ENCODE measurements around the gene KCNG2.

DNA sequence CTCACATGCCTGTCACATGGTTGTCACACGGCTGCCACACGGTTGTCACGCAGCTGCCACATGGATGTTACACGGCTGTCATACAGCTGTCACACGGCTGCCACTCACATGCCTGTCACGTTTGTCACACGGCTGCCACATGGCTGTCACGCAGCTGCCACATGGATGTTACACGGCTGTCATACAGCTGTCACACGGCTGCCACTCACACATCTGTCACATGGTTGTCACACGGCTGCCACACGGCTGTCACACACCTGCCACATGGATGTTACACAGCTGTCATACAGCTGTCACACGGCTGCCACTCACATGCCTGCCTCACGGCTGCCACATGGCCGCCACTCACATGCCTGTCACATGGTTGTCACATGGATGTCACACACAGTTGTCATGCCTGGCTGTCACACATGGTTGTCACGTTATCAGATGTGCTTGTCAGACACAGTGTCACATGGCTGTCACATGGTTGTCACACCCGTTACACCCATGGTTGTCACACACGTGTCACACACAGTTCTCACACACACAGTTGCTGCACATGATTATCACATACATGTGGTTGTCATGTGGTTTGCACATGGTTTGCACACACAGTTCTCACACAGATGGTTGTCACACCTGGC is 19.4 kb downstream of the KCNG2 start:
- TF ChIP-seq TAF1 (IDR thresholded peaks at IDR 0.05; ENCODE audit: low read depth): no peak
- TF ChIP-seq, protein P1, sequence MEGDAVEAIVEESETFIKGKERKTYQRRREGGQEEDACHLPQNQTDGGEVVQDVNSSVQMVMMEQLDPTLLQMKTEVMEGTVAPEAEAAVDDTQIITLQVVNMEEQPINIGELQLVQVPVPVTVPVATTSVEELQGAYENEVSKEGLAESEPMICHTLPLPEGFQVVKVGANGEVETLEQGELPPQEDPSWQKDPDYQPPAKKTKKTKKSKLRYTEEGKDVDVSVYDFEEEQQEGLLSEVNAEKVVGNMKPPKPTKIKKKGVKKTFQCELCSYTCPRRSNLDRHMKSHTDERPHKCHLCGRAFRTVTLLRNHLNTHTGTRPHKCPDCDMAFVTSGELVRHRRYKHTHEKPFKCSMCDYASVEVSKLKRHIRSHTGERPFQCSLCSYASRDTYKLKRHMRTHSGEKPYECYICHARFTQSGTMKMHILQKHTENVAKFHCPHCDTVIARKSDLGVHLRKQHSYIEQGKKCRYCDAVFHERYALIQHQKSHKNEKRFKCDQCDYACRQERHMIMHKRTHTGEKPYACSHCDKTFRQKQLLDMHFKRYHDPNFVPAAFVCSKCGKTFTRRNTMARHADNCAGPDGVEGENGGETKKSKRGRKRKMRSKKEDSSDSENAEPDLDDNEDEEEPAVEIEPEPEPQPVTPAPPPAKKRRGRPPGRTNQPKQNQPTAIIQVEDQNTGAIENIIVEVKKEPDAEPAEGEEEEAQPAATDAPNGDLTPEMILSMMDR (IDR thresholded peaks at IDR 0.05; ENCODE audit: poor library complexity, severe bottlenecking): no peak
- TF ChIP-seq EZH2 (IDR thresholded peaks at IDR 0.05; ENCODE audit: borderline replicate concordance, insufficient read depth, low read length, poor library complexity, severe bottlenecking): no peak
- TF ChIP-seq POLR2AphosphoS5 (IDR thresholded peaks at IDR 0.05): peak; percentile 86
- TF ChIP-seq MXI1 (conservative IDR thresholded peaks at IDR 0.05; ENCODE audit: poor library complexity, severe bottlenecking): no peak
- TF ChIP-seq, protein P2, sequence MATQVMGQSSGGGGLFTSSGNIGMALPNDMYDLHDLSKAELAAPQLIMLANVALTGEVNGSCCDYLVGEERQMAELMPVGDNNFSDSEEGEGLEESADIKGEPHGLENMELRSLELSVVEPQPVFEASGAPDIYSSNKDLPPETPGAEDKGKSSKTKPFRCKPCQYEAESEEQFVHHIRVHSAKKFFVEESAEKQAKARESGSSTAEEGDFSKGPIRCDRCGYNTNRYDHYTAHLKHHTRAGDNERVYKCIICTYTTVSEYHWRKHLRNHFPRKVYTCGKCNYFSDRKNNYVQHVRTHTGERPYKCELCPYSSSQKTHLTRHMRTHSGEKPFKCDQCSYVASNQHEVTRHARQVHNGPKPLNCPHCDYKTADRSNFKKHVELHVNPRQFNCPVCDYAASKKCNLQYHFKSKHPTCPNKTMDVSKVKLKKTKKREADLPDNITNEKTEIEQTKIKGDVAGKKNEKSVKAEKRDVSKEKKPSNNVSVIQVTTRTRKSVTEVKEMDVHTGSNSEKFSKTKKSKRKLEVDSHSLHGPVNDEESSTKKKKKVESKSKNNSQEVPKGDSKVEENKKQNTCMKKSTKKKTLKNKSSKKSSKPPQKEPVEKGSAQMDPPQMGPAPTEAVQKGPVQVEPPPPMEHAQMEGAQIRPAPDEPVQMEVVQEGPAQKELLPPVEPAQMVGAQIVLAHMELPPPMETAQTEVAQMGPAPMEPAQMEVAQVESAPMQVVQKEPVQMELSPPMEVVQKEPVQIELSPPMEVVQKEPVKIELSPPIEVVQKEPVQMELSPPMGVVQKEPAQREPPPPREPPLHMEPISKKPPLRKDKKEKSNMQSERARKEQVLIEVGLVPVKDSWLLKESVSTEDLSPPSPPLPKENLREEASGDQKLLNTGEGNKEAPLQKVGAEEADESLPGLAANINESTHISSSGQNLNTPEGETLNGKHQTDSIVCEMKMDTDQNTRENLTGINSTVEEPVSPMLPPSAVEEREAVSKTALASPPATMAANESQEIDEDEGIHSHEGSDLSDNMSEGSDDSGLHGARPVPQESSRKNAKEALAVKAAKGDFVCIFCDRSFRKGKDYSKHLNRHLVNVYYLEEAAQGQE (IDR thresholded peaks at IDR 0.05; ENCODE audit: borderline replicate concordance): no peak
- peak; percentile 91 for TF ChIP-seq EP300 (conservative IDR thresholded peaks at IDR 0.05; ENCODE audit: poor library complexity, severe bottlenecking)
- no peak for TF ChIP-seq RAD21 (conservative IDR thresholded peaks at IDR 0.05)
